Left lung (tissue), 10 donors: ENCODE results near the gene LAMA5. TPM values are rescaled to one million over a fixed set of nuclear protein-coding genes. Genes with fewer than 3 reads are reported as not detected.

Experiments used
- ATAC-seq: fragments of 200-7000 bp; cut with Tn5 transposase; one replicate; pipeline ENCODE4 v1.9.1; 2020; ENCODE audit warnings: moderate library complexity
- DNase-seq, 4 donors: peaks; one replicate each; pipeline ENCODE4 v3.0.0-alpha.2; 2013 to 2020
- H3K27ac ChIP-seq, 2 donors: fragments of 200-600 bp; sonication (generic) in 1 of 2; one replicate each; pipeline versions ENCODE4 v1.5.0 to v1.8.0; 2020 to 2021
- H3K27me3 ChIP-seq, 2 donors: fragments of 200-600 bp; sonication (generic) in 1 of 2; one replicate each; pipeline versions ENCODE4 v1.5.0 to v1.8.0; 2020 to 2021
- H3K36me3 ChIP-seq, 2 donors: fragments of 200-600 bp; sonication (generic) in 1 of 2; one replicate each; pipeline versions ENCODE4 v1.5.0 to v1.8.0; 2020 to 2021
- H3K4me1 ChIP-seq, 2 donors: fragments of 200-600 bp; one replicate each; pipeline ENCODE4 v1.8.0; 2021
- H3K4me3 ChIP-seq, 2 donors: fragments of 200-600 bp; sonication (generic) in 1 of 2; one replicate each; pipeline versions ENCODE4 v1.5.0 to v1.8.0; 2020 to 2021; ENCODE audit warnings: mild to moderate bottlenecking in 1 of 2
- H3K9me3 ChIP-seq, 2 donors: fragments of 200-600 bp; sonication (generic) in 1 of 2; one replicate each; pipeline versions ENCODE4 v1.5.0 to v1.8.0; 2020 to 2021
- CTCF ChIP-seq, 2 donors: fragments of 200-600 bp; sonication (generic) in 1 of 2; IDR thresholded peaks; one replicate each; pipeline versions ENCODE4 v1.5.0 to v1.8.0; 2021; ENCODE audit warnings: antibody characterized with exemption in 2 of 2
- intact Hi-C, 2 donors: fragments of 100-400 bp; cut with DNase I; formaldehyde crosslinking; loops; one replicate each; pipeline versions ENCODE4 v1.11.2 to v1.14.2; 2022
- polyA plus RNA-seq, 6 donors: library from polyadenylated mRNA; unstranded; fragments of 120-200 nt; gene quantifications; one replicate each; pipeline ENCODE4 v1.2.1, GENCODE V29; 2013; ENCODE audit not compliant: insufficient read length in 6 of 6
- total RNA-seq, 2 donors: library from RNA; stranded (reverse); fragmentation: NEBNext Ultra II Directional; extraction: Animal tissue kit (Norgen Biotek cat#: 25700); gene quantifications; one replicate each; pipeline ENCODE4 v1.2.1, GENCODE V29; 2021
- donor health status: DM: no; HTN: yes; CAD: no.
- donor health status: DM: no; HTN: no; CAD: no.

Gene LAMA5
- total and polyA plus RNA-seq, 8 donors: 123 to 267 (median 158) TPM

- TF ChIP-seq CTCF (IDR thresholded peaks at IDR 0.05): no peak
- no peak for ATAC-seq
- no peak overlapping the region for H3K4me3 ChIP-seq
- intact Hi-C loops: no loop called here
- H3K27me3 ChIP-seq: peaks cover 0 to 15% of the 10 kb centered on the region in 2 donors
- peak overlapping the region; percentile 81 to 84 for H3K27ac ChIP-seq
- DNase-seq: peak in 2 of 4 donors; percentile 47 to 72
- H3K4me1 ChIP-seq: peaks cover 37 to 70% of the 10 kb centered on the region in 2 donors
- no peaks in the 10 kb centered on the region for H3K9me3 ChIP-seq
- peaks cover 0 to 28% of the 10 kb centered on the region in 2 donors for H3K36me3 ChIP-seq
These were observed 11.1 kb downstream of the LAMA5 start for GRCh38 chr20:62355878-62356588.

- TF ChIP-seq CTCF (IDR thresholded peaks at IDR 0.05): no peak
- Histone ChIP-seq H3K4me1 (peaks cover 37 to 68% of the 10 kb centered on the region in 2 donors), H3K36me3 (peaks cover 0 to 33% of the 10 kb centered on the region in 2 donors), H3K4me3 (no peak overlapping the region), H3K9me3 (no peaks in the 10 kb centered on the region), H3K27me3 (peaks cover 0 to 15% of the 10 kb centered on the region in 2 donors), H3K27ac (peak overlapping the region; percentile 81 to 84)
- intact Hi-C loops: no loop called here
- DNase-seq (peak in 1 of 4 donors; percentile 46), ATAC-seq (peak; percentile 34)
These were observed 11.6 kb downstream of the LAMA5 start for GRCh38 chr20:62355516-62355877.

- DNase-seq (peak in 1 of 4 donors; percentile 67), ATAC-seq (no peak)
- TF ChIP-seq CTCF (IDR thresholded peaks at IDR 0.05): no peak
- H3K27ac ChIP-seq: peak overlapping the region; percentile 81 to 84
- H3K27me3 ChIP-seq: peaks cover 0 to 15% of the 10 kb centered on the region in 2 donors
- H3K4me3 ChIP-seq: no peak overlapping the region
- H3K9me3 ChIP-seq: no peaks in the 10 kb centered on the region
- peaks cover 0 to 36% of the 10 kb centered on the region in 2 donors for H3K36me3 ChIP-seq
- intact Hi-C loops: no loop called here
- peaks cover 37 to 70% of the 10 kb centered on the region in 2 donors for H3K4me1 ChIP-seq
These were observed 12.2 kb downstream of the LAMA5 start for GRCh38 chr20:62354811-62355341.

GRCh38 chr20:62354031-62354808 is 12.9 kb downstream of the LAMA5 start:
- H3K27ac ChIP-seq: peak overlapping the region in 1 of 2 donors; percentile 81
- no peak for ATAC-seq

More at GRCh38 chr20:62354031-62354808, 12.9 kb downstream of the LAMA5 start:
- H3K4me3 ChIP-seq: no peak overlapping the region
- peaks cover 0 to 15% of the 10 kb centered on the region in 2 donors for H3K27me3 ChIP-seq
- DNase-seq: peak in 1 of 4 donors; percentile 52
- peaks cover 37 to 63% of the 10 kb centered on the region in 2 donors for H3K4me1 ChIP-seq
- intact Hi-C loops: no loop called here
- H3K36me3 ChIP-seq: peaks cover 0 to 36% of the 10 kb centered on the region in 2 donors
- H3K9me3 ChIP-seq: no peaks in the 10 kb centered on the region
- TF ChIP-seq CTCF (IDR thresholded peaks at IDR 0.05): no peak
